B cell (primary cell): ENCODE measurements around the gene GSE1.

Experiments
- EZH2 ChIP-seq: IDR thresholded peaks from 2 replicates; pipeline ENCODE4 v1.6.1; 2012; ENCODE audit warnings: borderline replicate concordance, low read depth, mild to moderate bottlenecking, moderate library complexity, low read length; ENCODE audit not compliant: insufficient read depth, poor library complexity, severe bottlenecking
- TF ChIP-seq, protein P1 (sequence below): fragments of 200-600 bp; IDR thresholded peaks from one replicate; pipeline ENCODE4 v1.8.0; 2022; ENCODE audit warnings: antibody characterized with exemption, mild to moderate bottlenecking

DNA sequence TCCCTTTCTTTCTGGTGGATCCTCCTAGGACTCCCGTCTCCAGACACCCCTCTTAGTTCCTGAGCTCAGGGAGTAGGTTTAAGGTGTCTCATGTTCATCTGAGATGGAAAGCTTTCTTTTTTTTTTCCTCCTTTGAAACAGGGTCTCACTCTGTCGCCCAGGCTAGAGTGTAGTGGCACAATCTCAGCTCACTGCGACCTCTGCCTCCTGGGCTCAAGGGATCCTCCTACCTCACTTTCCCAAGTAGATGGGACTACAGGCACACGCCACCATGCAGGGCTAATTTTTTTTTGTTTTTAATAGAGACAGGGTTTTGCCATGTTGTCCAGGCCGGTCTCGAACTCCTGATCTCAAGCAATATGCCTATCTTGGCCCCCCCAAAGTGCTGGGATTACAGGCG is 3.6 kb upstream of the GSE1 start:
- no peak for TF ChIP-seq EZH2
- TF ChIP-seq, protein P1, sequence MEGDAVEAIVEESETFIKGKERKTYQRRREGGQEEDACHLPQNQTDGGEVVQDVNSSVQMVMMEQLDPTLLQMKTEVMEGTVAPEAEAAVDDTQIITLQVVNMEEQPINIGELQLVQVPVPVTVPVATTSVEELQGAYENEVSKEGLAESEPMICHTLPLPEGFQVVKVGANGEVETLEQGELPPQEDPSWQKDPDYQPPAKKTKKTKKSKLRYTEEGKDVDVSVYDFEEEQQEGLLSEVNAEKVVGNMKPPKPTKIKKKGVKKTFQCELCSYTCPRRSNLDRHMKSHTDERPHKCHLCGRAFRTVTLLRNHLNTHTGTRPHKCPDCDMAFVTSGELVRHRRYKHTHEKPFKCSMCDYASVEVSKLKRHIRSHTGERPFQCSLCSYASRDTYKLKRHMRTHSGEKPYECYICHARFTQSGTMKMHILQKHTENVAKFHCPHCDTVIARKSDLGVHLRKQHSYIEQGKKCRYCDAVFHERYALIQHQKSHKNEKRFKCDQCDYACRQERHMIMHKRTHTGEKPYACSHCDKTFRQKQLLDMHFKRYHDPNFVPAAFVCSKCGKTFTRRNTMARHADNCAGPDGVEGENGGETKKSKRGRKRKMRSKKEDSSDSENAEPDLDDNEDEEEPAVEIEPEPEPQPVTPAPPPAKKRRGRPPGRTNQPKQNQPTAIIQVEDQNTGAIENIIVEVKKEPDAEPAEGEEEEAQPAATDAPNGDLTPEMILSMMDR, result no peak
